Brain microvascular endothelial cell (primary cell): ENCODE results near the gene SUMO4.

Source experiments
- DNase-seq: peaks from one replicate; pipeline ENCODE4 v3.0.0-alpha.2; 2020
- H3K27ac ChIP-seq: fragments of 250-450 bp; sonication (Bioruptor Pico); 2 replicates; pipeline ENCODE4 v1.5.1; 2020; ENCODE audit warnings: mild to moderate bottlenecking, moderate library complexity
- H3K27me3 ChIP-seq: fragments of 250-450 bp; sonication (Bioruptor Pico); replicated peaks from 2 replicates; pipeline ENCODE4 v1.5.1; 2020; ENCODE audit warnings: mild to moderate bottlenecking
- H3K36me3 ChIP-seq: fragments of 250-450 bp; sonication (Bioruptor Pico); replicated peaks from 2 replicates; pipeline ENCODE4 v1.5.1; 2020; ENCODE audit warnings: mild to moderate bottlenecking
- H3K4me3 ChIP-seq: 2 replicates; pipeline ENCODE4 v1.5.1; 2011; ENCODE audit warnings: low read depth, mild to moderate bottlenecking, control low read depth, low read length, moderate library complexity
- in situ Hi-C: cut with HindIII; loops from 2 replicates; pipeline ENCODE4 v1.10.0; 2017; ENCODE audit warnings: low sequenced_read_pairs, low pct_ligation_motif_present
- TF ChIP-seq, protein P1 (sequence below): IDR thresholded peaks from 2 replicates; pipeline ENCODE4 v1.5.1; 2011; ENCODE audit warnings: low read depth, mild to moderate bottlenecking, moderate library complexity, low read length, control low read depth, inconsistent platforms; ENCODE audit errors: missing control alignments

Gene SUMO4

DNA sequence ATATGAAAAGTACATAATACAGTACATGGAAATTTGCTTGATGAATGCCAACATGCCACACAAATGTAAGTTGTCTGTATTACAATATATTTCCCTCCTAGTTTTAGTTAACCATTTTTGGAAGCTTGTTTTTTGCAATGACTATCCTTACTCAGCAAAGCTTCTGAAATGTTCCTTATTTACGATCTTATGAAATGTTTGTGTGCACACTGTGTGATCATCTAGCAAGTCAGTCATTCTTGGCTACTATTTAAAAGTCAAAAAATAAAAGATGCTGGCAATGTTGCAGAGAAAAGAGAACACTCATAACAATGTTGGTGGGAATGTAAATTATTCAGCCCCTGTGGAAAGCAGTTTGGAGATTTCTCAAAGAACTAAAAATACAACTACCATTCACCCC is 33.8 kb downstream of the SUMO4 start:
- H3K4me3 ChIP-seq, result no peak overlapping the region
- in situ Hi-C loops, result no loop called here

DNA sequence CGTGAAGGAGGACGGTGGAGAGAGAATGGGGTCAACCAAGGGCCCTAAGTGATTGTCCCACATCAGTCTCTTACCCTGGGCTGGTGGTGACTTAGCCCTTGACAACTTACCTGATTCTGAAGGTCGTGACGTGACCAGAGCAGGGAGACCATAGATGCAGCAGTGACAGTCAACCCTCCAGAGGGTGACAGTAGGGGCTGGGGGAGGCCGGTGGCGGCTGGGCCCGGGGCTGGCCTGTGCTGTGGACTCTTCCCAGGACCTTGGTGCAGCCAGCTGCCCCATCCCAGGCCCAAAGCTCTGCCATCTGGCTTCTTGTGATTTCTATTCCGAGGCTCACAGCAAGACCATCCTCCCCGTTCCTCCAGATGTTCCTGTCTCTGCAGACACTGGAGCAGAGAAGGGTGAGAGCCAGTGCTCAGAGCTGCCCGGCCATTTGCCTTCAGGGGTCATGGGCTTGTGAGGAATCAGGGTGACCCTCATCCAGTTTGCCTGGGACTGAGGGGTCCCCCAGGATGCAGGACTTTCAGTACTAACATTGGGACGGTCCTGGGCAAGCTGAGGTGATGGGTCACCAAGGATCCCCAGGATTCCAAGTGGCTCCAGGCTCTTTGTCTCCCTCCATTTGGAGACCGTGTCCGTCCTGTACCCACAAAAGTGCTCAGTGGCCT is 36.0 kb downstream of the SUMO4 start:
- Histone ChIP-seq H3K27ac (no peak overlapping the region), H3K4me3 (no peak overlapping the region), H3K36me3 (no peaks in the 10 kb centered on the region), H3K27me3 (no peaks in the 10 kb centered on the region)
- in situ Hi-C loops, result no loop called here
- DNase-seq, result no peak
- TF ChIP-seq, protein P1, sequence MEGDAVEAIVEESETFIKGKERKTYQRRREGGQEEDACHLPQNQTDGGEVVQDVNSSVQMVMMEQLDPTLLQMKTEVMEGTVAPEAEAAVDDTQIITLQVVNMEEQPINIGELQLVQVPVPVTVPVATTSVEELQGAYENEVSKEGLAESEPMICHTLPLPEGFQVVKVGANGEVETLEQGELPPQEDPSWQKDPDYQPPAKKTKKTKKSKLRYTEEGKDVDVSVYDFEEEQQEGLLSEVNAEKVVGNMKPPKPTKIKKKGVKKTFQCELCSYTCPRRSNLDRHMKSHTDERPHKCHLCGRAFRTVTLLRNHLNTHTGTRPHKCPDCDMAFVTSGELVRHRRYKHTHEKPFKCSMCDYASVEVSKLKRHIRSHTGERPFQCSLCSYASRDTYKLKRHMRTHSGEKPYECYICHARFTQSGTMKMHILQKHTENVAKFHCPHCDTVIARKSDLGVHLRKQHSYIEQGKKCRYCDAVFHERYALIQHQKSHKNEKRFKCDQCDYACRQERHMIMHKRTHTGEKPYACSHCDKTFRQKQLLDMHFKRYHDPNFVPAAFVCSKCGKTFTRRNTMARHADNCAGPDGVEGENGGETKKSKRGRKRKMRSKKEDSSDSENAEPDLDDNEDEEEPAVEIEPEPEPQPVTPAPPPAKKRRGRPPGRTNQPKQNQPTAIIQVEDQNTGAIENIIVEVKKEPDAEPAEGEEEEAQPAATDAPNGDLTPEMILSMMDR, result no peak

More for the DNA sequence above, 33.8 kb downstream of the SUMO4 start:
- Histone ChIP-seq H3K27ac (no peak overlapping the region), H3K27me3 (no peaks in the 10 kb centered on the region), H3K36me3 (no peaks in the 10 kb centered on the region)
- TF ChIP-seq, protein P1, result no peak
- no peak for DNase-seq

DNA sequence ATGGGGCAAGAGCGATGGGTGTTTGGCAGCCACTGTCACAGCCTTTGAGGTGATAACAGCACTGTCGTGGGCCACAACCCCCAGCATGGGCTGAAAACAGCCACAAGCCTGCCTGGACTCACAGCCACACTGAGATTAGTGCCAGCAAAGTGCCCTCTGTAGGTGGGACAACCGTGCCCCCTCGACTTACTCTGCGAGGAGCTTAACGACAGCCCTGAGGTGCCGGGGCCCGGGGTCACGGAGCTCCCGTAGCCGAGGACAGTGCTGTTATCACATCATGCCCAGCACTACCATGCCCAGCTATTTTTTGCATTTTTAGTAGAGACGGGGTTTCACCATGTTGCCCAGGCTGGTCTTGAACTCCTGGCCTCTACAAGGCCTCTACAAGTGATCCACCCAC is 36.6 kb downstream of the SUMO4 start:
- Histone ChIP-seq H3K27ac (no peak overlapping the region), H3K36me3 (no peaks in the 10 kb centered on the region), H3K27me3 (no peaks in the 10 kb centered on the region), H3K4me3 (no peak overlapping the region)
- TF ChIP-seq, protein P1, result no peak
- in situ Hi-C loops, result no loop called here
- no peak for DNase-seq

DNA sequence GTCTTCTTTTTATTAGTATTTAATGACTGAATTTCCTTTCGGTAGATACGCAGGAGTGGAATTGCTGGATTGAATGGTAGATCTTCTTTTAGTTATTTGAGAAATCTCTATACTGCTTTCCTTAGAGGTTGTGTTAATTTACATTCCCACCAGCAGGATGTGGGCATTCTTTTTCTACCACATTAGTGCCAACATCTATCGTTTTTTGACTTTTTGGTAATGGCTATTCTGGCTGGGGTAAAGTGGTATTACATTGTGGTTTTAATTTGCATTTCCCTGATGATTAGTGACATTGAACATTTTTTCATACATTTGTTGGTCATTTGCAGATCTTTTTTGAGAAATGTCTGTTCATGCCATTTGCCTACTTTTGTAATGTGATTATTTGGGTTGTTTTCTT is 37.1 kb downstream of the SUMO4 start:
- in situ Hi-C loops, result no loop called here
- Histone ChIP-seq H3K27me3 (no peaks in the 10 kb centered on the region), H3K27ac (no peak overlapping the region), H3K36me3 (no peaks in the 10 kb centered on the region), H3K4me3 (no peak overlapping the region)
- no peak for DNase-seq
- TF ChIP-seq, protein P1, result no peak

DNA sequence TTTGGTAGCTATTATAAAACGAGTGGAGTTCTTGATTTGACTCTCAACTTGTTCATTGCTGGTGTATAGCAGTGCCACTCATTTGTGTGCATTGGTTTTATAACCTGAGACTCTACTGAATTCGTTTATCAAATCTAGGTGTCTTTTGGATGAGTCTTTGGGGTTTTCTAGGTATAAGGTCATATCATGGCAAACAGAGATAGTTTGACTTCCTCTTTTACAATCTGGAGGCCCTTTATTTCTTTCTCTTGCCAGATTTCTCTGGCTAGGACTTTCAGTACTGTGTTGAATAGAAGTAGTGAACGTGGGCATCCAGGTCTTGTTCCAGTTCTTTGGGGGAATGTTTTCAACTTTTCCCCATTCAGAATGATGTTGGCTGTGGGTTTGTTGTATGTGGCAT is 38.8 kb downstream of the SUMO4 start:
- H3K36me3 ChIP-seq, result no peaks in the 10 kb centered on the region
- in situ Hi-C loops, result no loop called here
- H3K27ac ChIP-seq, result no peak overlapping the region
- no peak overlapping the region for H3K4me3 ChIP-seq
- DNase-seq, result no peak
- H3K27me3 ChIP-seq, result no peaks in the 10 kb centered on the region
- TF ChIP-seq, protein P1, result no peak

DNA sequence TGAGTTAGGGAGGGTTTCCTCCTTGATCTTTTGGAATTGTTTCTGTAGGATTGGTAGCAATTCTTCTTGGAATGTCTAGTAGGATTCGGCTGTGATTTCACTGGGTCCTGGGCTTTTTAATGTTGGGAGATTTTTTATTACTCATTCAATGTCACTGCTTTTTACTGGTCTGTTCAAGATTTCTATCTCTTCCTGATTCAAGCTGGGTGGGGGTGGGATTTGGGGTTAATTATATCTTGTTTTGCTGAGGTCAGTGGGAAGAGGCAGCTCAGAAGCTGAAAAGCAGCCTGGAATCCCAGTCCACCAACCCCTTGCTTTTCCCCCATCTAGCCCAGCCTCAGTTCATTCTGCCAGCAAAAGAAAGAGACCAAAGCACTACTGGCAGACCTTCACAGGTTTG is 39.6 kb downstream of the SUMO4 start:
- Histone ChIP-seq H3K27ac (no peak overlapping the region), H3K4me3 (no peak overlapping the region), H3K36me3 (no peaks in the 10 kb centered on the region), H3K27me3 (no peaks in the 10 kb centered on the region)
- no peak for DNase-seq
- in situ Hi-C loops, result no loop called here
- TF ChIP-seq, protein P1, result no peak
